C4-2B (cell line): ENCODE results near the gene PEX12.
A peak's percentile ranks its signal among the peaks of the same experiment; 100 is the strongest.
"Not testable (repeated sequence)": the region's sequence is repeated elsewhere in the genome, so short reads cannot be mapped to it uniquely, and the experiment has no call there.

Source experiments
- H3K27ac ChIP-seq: fragments of 450-650 bp; 2 replicates; pipeline ENCODE4 v1.5.1; 2017
- ZFX ChIP-seq: fragments of 450-650 bp; IDR thresholded peaks from 2 replicates; pipeline ENCODE4 v1.6.1; 2017
- TF ChIP-seq, protein P1 (sequence below): fragments of 450-650 bp; conservative IDR thresholded peaks from 2 replicates; pipeline ENCODE4 v1.5.1; 2017; ENCODE audit warnings: mild to moderate bottlenecking

The PEX12 gene

DNA sequence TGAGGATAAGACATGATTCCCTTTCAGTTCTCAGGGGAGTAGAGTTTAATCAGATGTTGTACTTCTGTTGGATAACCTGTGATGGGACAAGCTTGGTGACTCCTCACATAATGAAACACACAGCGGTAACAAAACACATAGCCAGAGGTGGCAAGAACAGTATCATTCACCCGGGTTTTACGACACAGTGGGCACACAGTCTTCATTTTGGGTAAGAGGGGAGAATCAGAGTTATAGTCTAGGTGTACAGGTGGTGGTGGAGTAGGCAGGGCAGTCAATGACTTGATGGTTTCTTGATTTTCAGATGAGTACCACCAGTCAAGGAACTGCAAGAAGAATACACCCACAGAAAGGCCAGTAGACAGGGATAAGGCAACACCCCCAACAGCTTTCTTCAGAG is 2.6 kb downstream of the PEX12 start:
- TF ChIP-seq, protein P1, sequence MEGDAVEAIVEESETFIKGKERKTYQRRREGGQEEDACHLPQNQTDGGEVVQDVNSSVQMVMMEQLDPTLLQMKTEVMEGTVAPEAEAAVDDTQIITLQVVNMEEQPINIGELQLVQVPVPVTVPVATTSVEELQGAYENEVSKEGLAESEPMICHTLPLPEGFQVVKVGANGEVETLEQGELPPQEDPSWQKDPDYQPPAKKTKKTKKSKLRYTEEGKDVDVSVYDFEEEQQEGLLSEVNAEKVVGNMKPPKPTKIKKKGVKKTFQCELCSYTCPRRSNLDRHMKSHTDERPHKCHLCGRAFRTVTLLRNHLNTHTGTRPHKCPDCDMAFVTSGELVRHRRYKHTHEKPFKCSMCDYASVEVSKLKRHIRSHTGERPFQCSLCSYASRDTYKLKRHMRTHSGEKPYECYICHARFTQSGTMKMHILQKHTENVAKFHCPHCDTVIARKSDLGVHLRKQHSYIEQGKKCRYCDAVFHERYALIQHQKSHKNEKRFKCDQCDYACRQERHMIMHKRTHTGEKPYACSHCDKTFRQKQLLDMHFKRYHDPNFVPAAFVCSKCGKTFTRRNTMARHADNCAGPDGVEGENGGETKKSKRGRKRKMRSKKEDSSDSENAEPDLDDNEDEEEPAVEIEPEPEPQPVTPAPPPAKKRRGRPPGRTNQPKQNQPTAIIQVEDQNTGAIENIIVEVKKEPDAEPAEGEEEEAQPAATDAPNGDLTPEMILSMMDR: no peak

DNA sequence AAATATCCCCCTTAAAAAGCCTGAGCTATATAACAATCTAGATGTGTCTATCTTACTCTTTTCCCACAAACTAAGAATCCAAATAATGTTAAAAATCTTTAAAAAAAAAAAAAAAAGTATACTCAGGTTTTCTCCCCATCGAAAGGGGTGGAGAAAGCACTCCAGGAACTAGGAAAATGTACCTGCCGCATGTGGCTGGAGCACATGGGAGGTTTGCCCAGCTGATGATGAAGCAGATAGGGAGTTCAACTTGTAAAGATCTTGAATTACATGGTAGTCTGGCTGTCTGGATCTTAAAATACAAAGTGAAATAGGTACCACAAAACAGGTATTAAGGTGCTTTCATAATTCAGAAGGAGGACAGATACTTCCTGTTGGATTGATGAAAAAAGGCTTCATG is 9.0 kb downstream of the PEX12 start:
- no peak for TF ChIP-seq ZFX
- no peak overlapping the region for H3K27ac ChIP-seq

More for the DNA sequence above, 2.6 kb downstream of the PEX12 start:
- H3K27ac ChIP-seq: no peak overlapping the region

DNA sequence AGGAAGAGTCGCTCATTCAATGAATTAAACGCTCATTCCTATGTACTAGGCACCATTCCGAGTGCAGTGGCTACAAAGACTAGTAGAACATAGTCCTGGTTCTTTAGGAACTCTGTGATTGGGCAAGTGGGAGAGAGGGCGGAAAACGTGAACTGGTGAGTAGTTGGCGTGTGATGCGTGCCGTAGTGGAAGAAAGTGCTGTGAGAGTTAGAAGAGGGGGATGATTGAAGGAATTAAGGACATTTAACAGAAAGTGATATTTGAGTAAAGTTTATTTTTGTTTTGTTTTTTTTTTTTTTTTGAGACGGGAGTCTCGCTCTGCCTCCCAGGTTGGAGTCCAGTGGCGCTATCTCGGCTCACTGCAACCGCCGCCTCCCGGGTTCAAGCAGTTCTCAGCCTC is 9.8 kb downstream of the PEX12 start:
- H3K27ac ChIP-seq: peak overlapping the region; percentile 76
- TF ChIP-seq, protein P1: no peak
- TF ChIP-seq ZFX: no peak

DNA sequence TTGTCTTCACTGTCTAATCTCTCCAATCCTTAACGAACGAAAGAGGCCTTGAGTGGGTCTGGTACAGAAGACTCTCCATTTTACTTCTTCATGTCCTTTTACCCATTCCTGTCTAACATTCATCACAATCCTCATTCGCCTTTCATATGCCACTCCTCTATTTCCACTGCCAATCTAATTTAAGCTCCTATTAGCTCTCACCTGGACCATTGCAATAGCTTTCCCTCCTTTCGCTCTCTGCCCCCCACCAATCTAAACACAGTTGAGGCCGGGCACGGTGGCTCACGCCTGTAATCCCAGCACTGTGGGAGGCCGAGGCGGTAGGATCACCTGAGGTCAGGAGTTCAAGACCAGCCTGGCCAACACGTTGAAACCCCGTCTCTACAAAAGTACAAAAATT is 11.4 kb downstream of the PEX12 start:
- TF ChIP-seq ZFX: no peak
- TF ChIP-seq, protein P1: no peak
- H3K27ac ChIP-seq: peak overlapping the region; percentile 76; the same call in 1 of the 2 replicates

DNA sequence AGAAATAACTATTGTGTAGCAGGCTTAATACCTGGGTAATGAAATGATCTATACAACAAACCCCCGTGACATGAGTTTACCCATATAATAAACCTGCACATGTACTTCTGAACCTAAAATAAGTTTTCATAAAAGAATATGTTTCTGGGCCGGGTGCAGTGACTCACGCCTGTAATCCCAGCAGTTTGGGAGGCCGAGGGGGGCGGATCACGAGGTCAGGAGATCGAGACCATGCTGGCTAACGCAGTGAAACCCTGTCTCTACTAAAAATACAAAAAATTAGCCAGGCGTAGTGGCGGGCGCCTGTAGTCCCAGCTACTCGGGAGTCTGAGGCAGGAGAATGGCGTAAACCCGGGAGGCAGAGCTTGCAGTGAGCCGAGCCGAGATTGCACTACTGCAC is 15.2 kb downstream of the PEX12 start:
- not testable (repeated sequence) for H3K27ac ChIP-seq

DNA sequence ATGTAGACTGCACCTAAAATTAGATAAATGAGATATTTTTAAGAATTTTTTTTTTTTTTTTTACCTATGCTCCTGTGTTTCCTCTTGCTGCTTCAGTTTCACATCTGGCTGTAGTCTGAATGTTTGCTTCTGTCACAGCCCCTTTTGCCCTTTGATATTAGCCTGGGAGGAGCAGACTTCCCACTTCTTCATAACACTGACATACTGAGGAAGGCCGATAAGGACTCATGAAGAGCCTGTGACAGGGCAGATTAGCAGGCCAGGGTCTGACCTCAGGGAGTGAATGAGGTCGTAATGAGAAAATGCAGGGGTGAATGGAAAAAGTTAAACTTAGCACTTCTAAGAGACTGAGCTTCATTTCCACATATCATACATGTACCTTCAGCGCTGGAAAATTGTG is 17.7 kb downstream of the PEX12 start, which contains the start of gene SLFN14:
Gene SLFN14, minus strand, starts transcription at position 117 of the 400 bp plus-strand sequence. CDS start 2,757 bp downstream, outside the sequence.
- TF ChIP-seq, protein P1: no peak
- no peak for TF ChIP-seq ZFX
- no peak within 1 kb of the TSS for H3K27ac ChIP-seq

DNA sequence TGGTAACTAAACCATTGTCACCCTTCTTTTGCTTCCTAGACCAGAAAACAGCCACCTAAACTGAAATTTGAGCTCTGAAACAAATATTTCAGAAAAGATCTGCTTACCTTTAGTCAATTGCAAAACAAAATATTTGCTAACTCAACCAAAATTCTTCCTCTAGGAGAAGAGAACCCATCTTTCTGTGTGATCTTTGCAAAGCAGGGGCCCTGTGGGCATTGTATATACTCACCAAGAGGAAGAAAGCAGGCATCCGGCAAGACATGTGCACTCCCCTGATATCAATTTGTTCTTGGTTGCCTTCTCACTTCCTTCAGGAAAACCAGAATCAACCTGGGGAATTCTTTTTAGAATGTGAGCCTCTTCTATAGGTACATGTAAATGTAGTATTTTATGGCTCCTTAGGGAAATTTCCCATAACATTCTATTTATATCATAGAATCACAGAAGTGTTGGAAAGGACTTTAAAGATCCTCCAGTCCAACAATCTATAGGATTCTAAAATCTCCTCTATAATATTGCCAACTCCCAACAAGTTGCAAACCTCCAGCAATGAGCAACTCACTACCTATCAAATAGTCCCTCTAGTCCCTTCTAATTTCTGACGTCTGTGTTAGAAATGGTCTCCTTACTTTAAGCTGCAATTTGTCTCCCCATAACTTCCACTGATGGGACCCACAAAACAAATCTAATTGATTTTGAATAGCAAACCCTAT is 18.7 kb downstream of the PEX12 start:
- no peak for TF ChIP-seq ZFX
- TF ChIP-seq, protein P1: no peak

DNA sequence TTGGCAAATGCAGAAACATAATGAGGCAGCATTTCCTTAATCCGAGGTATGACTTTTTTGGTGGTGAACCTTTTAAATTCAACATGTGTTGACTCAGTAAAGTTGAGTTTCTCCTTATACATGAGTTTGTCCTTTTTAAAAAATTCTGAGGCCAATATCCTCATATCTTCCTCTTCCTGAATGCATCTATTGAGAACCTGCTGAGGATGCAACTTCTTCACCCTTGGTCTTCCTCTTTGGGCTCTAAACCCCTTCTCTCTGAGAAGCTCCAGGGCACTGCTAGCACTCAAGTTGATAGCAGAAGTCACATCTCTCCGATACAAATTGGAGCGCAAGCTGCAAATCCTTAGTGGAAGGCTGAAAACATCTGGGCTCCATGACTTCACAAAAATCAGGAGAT is 21.0 kb downstream of the PEX12 start:
- no peak for TF ChIP-seq ZFX
- TF ChIP-seq, protein P1: no peak
- no peak overlapping the region for H3K27ac ChIP-seq

More for the DNA sequence above, 18.7 kb downstream of the PEX12 start:
- no peak overlapping the region for H3K27ac ChIP-seq
